Hepatocyte (in vitro differentiated cells): Measurements from ENCODE around the gene ZNF710. TPM values are rescaled to one million over a fixed set of nuclear protein-coding genes. Genes with fewer than 3 reads are reported as not detected.
A peak's percentile ranks its signal among the peaks of the same experiment; 100 is the strongest.
"Not testable (repeated sequence)": the region's sequence is repeated elsewhere in the genome, so short reads cannot be mapped to it uniquely, and the experiment has no call there.

Source experiments
- DNase-seq: peaks from one replicate; pipeline ENCODE4 v3.0.0-alpha.2; 2016; ENCODE audit warnings: low spot score
- H2AFZ ChIP-seq: fragments of 200-600 bp; sonication (generic); 2 replicates; pipeline ENCODE4 v1.6.0; 2016; ENCODE audit warnings: antibody characterized with exemption, mild to moderate bottlenecking
- H3K27ac ChIP-seq: fragments of 200-600 bp; sonication (generic); 2 replicates; pipeline ENCODE4 v1.5.1; 2016; ENCODE audit warnings: mild to moderate bottlenecking
- H3K27me3 ChIP-seq: fragments of 200-600 bp; sonication (generic); 2 replicates; pipeline ENCODE4 v1.6.1; 2016
- H3K36me3 ChIP-seq: fragments of 200-600 bp; sonication (generic); replicated peaks from 2 replicates; pipeline ENCODE4 v1.5.1; 2016; ENCODE audit warnings: low read depth; ENCODE audit not compliant: insufficient read depth
- H3K4me1 ChIP-seq: fragments of 200-600 bp; sonication (generic); 2 replicates; pipeline ENCODE4 v1.5.1; 2016; ENCODE audit warnings: mild to moderate bottlenecking, moderate library complexity; ENCODE audit not compliant: insufficient read depth
- H3K4me2 ChIP-seq: fragments of 200-600 bp; sonication (generic); 2 replicates; pipeline ENCODE4 v1.6.0; 2016
- H3K4me3 ChIP-seq: fragments of 200-600 bp; sonication (generic); 2 replicates; pipeline ENCODE4 v1.5.1; 2016; ENCODE audit warnings: mild to moderate bottlenecking
- H3K79me2 ChIP-seq: fragments of 200-600 bp; sonication (generic); 2 replicates; pipeline ENCODE4 v1.6.0; 2017; ENCODE audit warnings: mild to moderate bottlenecking
- H3K9me2 ChIP-seq: fragments of 200-600 bp; sonication (generic); replicated peaks from 2 replicates; pipeline ENCODE4 v1.6.0; 2017; ENCODE audit warnings: mild to moderate bottlenecking; ENCODE audit not compliant: insufficient read depth
- H3K9me3 ChIP-seq: fragments of 200-600 bp; sonication (generic); 2 replicates; pipeline ENCODE4 v1.5.1; 2016; ENCODE audit warnings: low read depth, mild to moderate bottlenecking
- H4K20me1 ChIP-seq: fragments of 200-600 bp; sonication (generic); 2 replicates; pipeline ENCODE4 v1.6.0; 2016; ENCODE audit warnings: mild to moderate bottlenecking; ENCODE audit not compliant: insufficient read depth, poor library complexity, severe bottlenecking
- CTCF ChIP-seq: fragments of 200-600 bp; sonication (generic); IDR thresholded peaks from 2 replicates; pipeline ENCODE4 v1.5.1; 2016; ENCODE audit warnings: antibody characterized with exemption, mild to moderate bottlenecking; ENCODE audit not compliant: poor library complexity
- EZH2 ChIP-seq: fragments of 200-600 bp; sonication (generic); IDR thresholded peaks from 2 replicates; pipeline ENCODE4 v1.6.1; 2016; ENCODE audit warnings: antibody characterized with exemption, mild to moderate bottlenecking, borderline replicate concordance
- EZH2phosphoT487 ChIP-seq: fragments of 200-600 bp; sonication (generic); IDR thresholded peaks from one replicate; pipeline ENCODE4 v1.6.1; 2018; ENCODE audit warnings: antibody characterized with exemption, mild to moderate bottlenecking, low read depth, moderate library complexity; ENCODE audit not compliant: unreplicated experiment, severe bottlenecking
- WGBS: methylation state at CpG from one replicate; pipeline ENCODE4 v1.1.6; 2016; ENCODE audit warnings: low lambda C conversion rate; ENCODE audit errors: missing lambda C conversion rate; 5-methylcytosine and 5-hydroxymethylcytosine counted together
- polyA plus RNA-seq: library from polyadenylated mRNA; unstranded; fragments of >200 nt; fragmentation: Nextera tagmentation; extraction: Ambion mirVana; gene quantifications from 2 replicates; pipeline ENCODE4 v1.2.1, GENCODE V29; 2016
- total RNA-seq: library from RNA; depleted of rRNA; stranded (reverse); fragments of >200 nt; gene quantifications from 2 replicates; pipeline ENCODE4 v1.2.3, GENCODE V29; 2014

The ZNF710 gene
- total RNA-seq = 14.2 and 17.2 TPM in 2 replicates
- 14.5 and 19.7 TPM in 2 replicates for polyA plus RNA-seq

- TF ChIP-seq EZH2 = no peak
- Histone ChIP-seq H3K36me3 (no peaks in the 10 kb centered on the region), H3K79me2 (peaks cover 36% of the 10 kb centered on the region), H3K9me2 (no peaks in the 10 kb centered on the region), H3K4me3 (peak within 1 kb of the TSS; percentile 92), H3K4me2 (peak within 1 kb of the TSS; percentile 89), H4K20me1 (no peaks in the 10 kb centered on the region), H3K4me1 (peaks cover 54% of the 10 kb centered on the region), H2AFZ (peak within 1 kb of the TSS; percentile 47), H3K27me3 (no peaks in the 10 kb centered on the region), H3K9me3 (no peaks in the 10 kb centered on the region), H3K27ac (peak within 1 kb of the TSS; percentile 96)
- DNase-seq = peak; percentile 84
- WGBS = 0% methylated on average over 6 of the region's 42 CpGs
Measured at GRCh38 chr15:90001062-90001682, at the start of gene ZNF710. Gene ZNF710, plus strand, starts transcription at chr15:90001324. Its CDS starts 65,814 bp downstream, at chr15:90067138.

- H3K9me2 ChIP-seq = no peaks in the 10 kb centered on the region
- TF ChIP-seq CTCF (no peak), EZH2phosphoT487 (no peak), EZH2 (no peak)
- H3K27me3 ChIP-seq = no peaks in the 10 kb centered on the region
- H3K36me3 ChIP-seq = no peaks in the 10 kb centered on the region
- no peak overlapping the region for H3K4me3 ChIP-seq
- WGBS = 62% methylated on average over 3 of the region's 3 CpGs
- no peak overlapping the region for H3K27ac ChIP-seq
- no peak for DNase-seq
- H2AFZ ChIP-seq = no peak overlapping the region
- no peaks in the 10 kb centered on the region for H3K9me3 ChIP-seq
- H3K4me2 ChIP-seq = no peak overlapping the region
- no peaks in the 10 kb centered on the region for H3K79me2 ChIP-seq
- H4K20me1 ChIP-seq = no peaks in the 10 kb centered on the region
- H3K4me1 ChIP-seq = no peaks in the 10 kb centered on the region
Measured at GRCh38 chr15:89954541-89954940, 46.6 kb upstream of the ZNF710 start.

- DNase-seq, H3K9me2 ChIP-seq: not testable (repeated sequence)
- WGBS = 95% methylated on average over 13 of the region's 13 CpGs
Measured at GRCh38 chr15:89955449-89955998, 45.6 kb upstream of the ZNF710 start.

GRCh38 chr15:89958107-89958805 lies 42.9 kb upstream of the ZNF710 start:
- 90% methylated on average over 18 of the region's 18 CpGs for WGBS
- Histone ChIP-seq H3K4me1 (no peaks in the 10 kb centered on the region), H3K9me3 (no peaks in the 10 kb centered on the region), H3K9me2 (no peaks in the 10 kb centered on the region), H2AFZ (no peak overlapping the region), H3K27ac (no peak overlapping the region), H3K4me3 (no peak overlapping the region), H3K27me3 (no peaks in the 10 kb centered on the region), H4K20me1 (no peaks in the 10 kb centered on the region), H3K4me2 (no peak overlapping the region), H3K36me3 (no peaks in the 10 kb centered on the region), H3K79me2 (no peaks in the 10 kb centered on the region)
- TF ChIP-seq CTCF (no peak), EZH2phosphoT487 (no peak), EZH2 (no peak)
- no peak for DNase-seq

More at GRCh38 chr15:89955449-89955998, 45.6 kb upstream of the ZNF710 start:
- H4K20me1 ChIP-seq, H3K4me1 ChIP-seq, H3K9me3 ChIP-seq, H3K27me3 ChIP-seq, H3K4me3 ChIP-seq, H2AFZ ChIP-seq, H3K36me3 ChIP-seq, H3K27ac ChIP-seq, H3K79me2 ChIP-seq, H3K4me2 ChIP-seq: not testable (repeated sequence)
